ENCODE results near the gene MARK3. TPM values are rescaled to one million over a fixed set of nuclear protein-coding genes. Genes with fewer than 3 reads are reported as not detected.

MARK3 gene
- total and polyA plus RNA-seq, 2 experiments from 2014 or later = 72.9 to 88.3 TPM

- Histone ChIP-seq H3K4me3 (no peak overlapping the region), H3K9me3 (ENCODE audit: low read depth) (no peaks in the 10 kb centered on the region), H3K27ac (no peak overlapping the region), H3K4me1 (ENCODE audit: low read depth) (no peaks in the 10 kb centered on the region), H3K27me3 (no peaks in the 10 kb centered on the region), H3K36me3 (peaks cover 32% of the 10 kb centered on the region)
- TF ChIP-seq CTCF (IDR thresholded peaks at IDR 0.05; ENCODE audit: low read depth, low read length) = no peak
- DNase-seq (ENCODE audit: low read depth in 1 of 2, low spot score in 1 of 2) = no peak
These were observed 106.5 kb downstream of the MARK3 start for GRCh38 chr14:103491691-103492090.

GRCh38 chr14:103492156-103492925 lies 107.1 kb downstream of the MARK3 start:
- H3K4me3 ChIP-seq = no peak overlapping the region
- no peak overlapping the region for H3K27ac ChIP-seq
- DNase-seq (ENCODE audit: low read depth in 1 of 2, low spot score in 1 of 2) = no peak
- H3K36me3 ChIP-seq = peaks cover 38% of the 10 kb centered on the region
- no peak for TF ChIP-seq CTCF (IDR thresholded peaks at IDR 0.05; ENCODE audit: low read depth, low read length)
- no peaks in the 10 kb centered on the region for H3K27me3 ChIP-seq
- no peaks in the 10 kb centered on the region for H3K9me3 ChIP-seq (ENCODE audit: low read depth)
- H3K4me1 ChIP-seq (ENCODE audit: low read depth) = no peaks in the 10 kb centered on the region

- H3K9me3 ChIP-seq (ENCODE audit: low read depth) = no peaks in the 10 kb centered on the region
- DNase-seq (ENCODE audit: low read depth in 1 of 2, low spot score in 1 of 2) = no peak
- no peak overlapping the region for H3K4me3 ChIP-seq
- H3K27me3 ChIP-seq = no peaks in the 10 kb centered on the region
- H3K36me3 ChIP-seq = peaks cover 46% of the 10 kb centered on the region
- no peaks in the 10 kb centered on the region for H3K4me1 ChIP-seq (ENCODE audit: low read depth)
- no peak overlapping the region for H3K27ac ChIP-seq
- TF ChIP-seq CTCF (IDR thresholded peaks at IDR 0.05; ENCODE audit: low read depth, low read length) = no peak
These were observed 110.6 kb downstream of the MARK3 start for GRCh38 chr14:103495854-103496253.

GRCh38 chr14:103496776-103497175 lies 111.6 kb downstream of the MARK3 start:
- H3K36me3 ChIP-seq = peaks cover 40% of the 10 kb centered on the region
- no peaks in the 10 kb centered on the region for H3K27me3 ChIP-seq
- DNase-seq (ENCODE audit: low read depth in 1 of 2, low spot score in 1 of 2) = peak in 1 of 2 donors; percentile 30
- H3K27ac ChIP-seq = no peak overlapping the region
- H3K4me3 ChIP-seq = no peak overlapping the region
- TF ChIP-seq CTCF (IDR thresholded peaks at IDR 0.05; ENCODE audit: low read depth, low read length) = no peak
- H3K9me3 ChIP-seq (ENCODE audit: low read depth) = no peaks in the 10 kb centered on the region
- no peaks in the 10 kb centered on the region for H3K4me1 ChIP-seq (ENCODE audit: low read depth)

GRCh38 chr14:103499709-103500108 lies 114.5 kb downstream of the MARK3 start:
- Histone ChIP-seq H3K27ac (peak overlapping the region; percentile 6), H3K27me3 (no peaks in the 10 kb centered on the region), H3K4me1 (ENCODE audit: low read depth) (no peaks in the 10 kb centered on the region), H3K9me3 (ENCODE audit: low read depth) (no peaks in the 10 kb centered on the region), H3K4me3 (no peak overlapping the region), H3K36me3 (peaks cover 47% of the 10 kb centered on the region)
- no peak for DNase-seq (ENCODE audit: low read depth in 1 of 2, low spot score in 1 of 2)
- TF ChIP-seq CTCF (IDR thresholded peaks at IDR 0.05; ENCODE audit: low read depth, low read length) = no peak

All from cardiac muscle cell (in vitro differentiated cells and primary cell).